Ascending aorta (tissue), 2 donors: Measurements from ENCODE around the gene GORASP2. TPM values are rescaled to one million over a fixed set of nuclear protein-coding genes. Genes with fewer than 3 reads are reported as not detected.
"Not testable (repeated sequence)": the region's sequence is repeated elsewhere in the genome, so short reads cannot be mapped to it uniquely, and the experiment has no call there.

Experiments
- DNase-seq, 2 donors: peaks; one replicate each; pipeline ENCODE4 v3.0.0-alpha.2; 2019; ENCODE audit warnings: low spot score in 2 of 2
- H3K27ac ChIP-seq, 2 donors: fragments of 200-600 bp; sonication (generic); one replicate each; pipeline ENCODE4 v1.5.1; 2016 to 2017; ENCODE audit warnings: mild to moderate bottlenecking in 1 of 2
- H3K27me3 ChIP-seq: fragments of 200-600 bp; sonication (generic); one replicate; pipeline ENCODE4 v1.5.1; 2017
- H3K36me3 ChIP-seq, 2 donors: fragments of 200-600 bp; sonication (generic); one replicate each; pipeline ENCODE4 v1.5.1; 2016
- H3K4me1 ChIP-seq, 2 donors: fragments of 200-600 bp; sonication (generic); one replicate each; pipeline ENCODE4 v1.5.1; 2016 to 2017; ENCODE audit warnings: mild to moderate bottlenecking in 1 of 2
- H3K4me3 ChIP-seq, 2 donors: fragments of 200-600 bp; sonication (generic); one replicate each; pipeline ENCODE4 v1.5.1; 2016 to 2017; ENCODE audit warnings: mild to moderate bottlenecking in 1 of 2
- H3K9me3 ChIP-seq, 2 donors: fragments of 200-600 bp; sonication (generic); one replicate each; pipeline ENCODE4 v1.5.1; 2016
- intact Hi-C: fragments of 100-400 bp; cut with DNase I; formaldehyde crosslinking; loops from one replicate; pipeline ENCODE4 v1.15.1; 2023
- total RNA-seq: library from RNA; depleted of rRNA; stranded (reverse); fragments of >200 nt; gene quantifications from one replicate; pipeline ENCODE4 v1.1.0, GENCODE V29; 2016
- TF ChIP-seq, protein P1 (sequence below), 3 experiments: fragments of 200-600 bp in 2 of 3; fragments of 450-650 bp in 1 of 3; sonication (generic) in 2 of 3; IDR thresholded peaks; one replicate each; pipeline ENCODE4 v1.5.1; 2016 to 2019; ENCODE audit warnings: antibody characterized with exemption in 3 of 3, mild to moderate bottlenecking in 1 of 3, moderate library complexity in 1 of 3

The GORASP2 gene
- total RNA-seq, 1 donor from 2014 or later = 21.5 TPM

DNA sequence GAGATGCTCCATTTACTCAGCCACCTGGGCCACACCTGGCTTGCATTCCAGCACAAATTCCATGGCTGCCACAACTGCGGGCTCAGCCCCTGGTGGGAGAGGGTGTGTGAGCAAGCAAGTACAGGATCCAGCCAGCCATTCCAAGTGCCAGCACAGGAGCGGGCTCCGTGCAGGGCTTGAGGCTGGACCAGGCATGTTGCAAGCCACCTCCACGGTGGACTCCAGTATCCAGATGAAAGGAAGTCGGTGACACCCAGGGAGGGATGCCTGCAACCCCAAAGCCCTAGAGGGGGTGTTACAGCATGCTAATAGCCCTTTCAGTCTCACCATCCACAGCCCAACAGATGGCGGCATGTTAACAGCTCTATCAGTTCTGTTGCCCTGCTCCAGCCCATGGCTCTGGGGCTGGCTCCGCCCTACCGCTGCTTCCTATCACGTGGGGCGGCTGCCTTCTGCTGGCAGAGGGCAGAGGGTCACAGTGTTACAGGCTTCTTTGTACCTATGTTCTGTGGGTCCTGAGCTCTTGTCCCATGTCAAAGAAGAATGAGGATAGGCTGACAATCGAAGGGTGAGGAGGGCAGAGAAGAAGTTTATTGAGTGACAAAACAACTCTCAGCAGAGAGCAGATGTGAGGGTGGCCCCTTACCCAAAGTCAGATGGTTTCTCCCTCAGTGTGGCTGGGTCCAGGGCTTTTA, 11.7 kb upstream of the GORASP2 start:
- no peak overlapping the region for H3K4me3 ChIP-seq
- H3K27ac ChIP-seq = no peak overlapping the region
- intact Hi-C loops = no loop called here
- H3K4me1 ChIP-seq = no peaks in the 10 kb centered on the region
- no peaks in the 10 kb centered on the region for H3K27me3 ChIP-seq
- H3K36me3 ChIP-seq = no peaks in the 10 kb centered on the region
- peaks cover 5 to 27% of the 10 kb centered on the region in 2 donors for H3K9me3 ChIP-seq
- TF ChIP-seq, protein P1, sequence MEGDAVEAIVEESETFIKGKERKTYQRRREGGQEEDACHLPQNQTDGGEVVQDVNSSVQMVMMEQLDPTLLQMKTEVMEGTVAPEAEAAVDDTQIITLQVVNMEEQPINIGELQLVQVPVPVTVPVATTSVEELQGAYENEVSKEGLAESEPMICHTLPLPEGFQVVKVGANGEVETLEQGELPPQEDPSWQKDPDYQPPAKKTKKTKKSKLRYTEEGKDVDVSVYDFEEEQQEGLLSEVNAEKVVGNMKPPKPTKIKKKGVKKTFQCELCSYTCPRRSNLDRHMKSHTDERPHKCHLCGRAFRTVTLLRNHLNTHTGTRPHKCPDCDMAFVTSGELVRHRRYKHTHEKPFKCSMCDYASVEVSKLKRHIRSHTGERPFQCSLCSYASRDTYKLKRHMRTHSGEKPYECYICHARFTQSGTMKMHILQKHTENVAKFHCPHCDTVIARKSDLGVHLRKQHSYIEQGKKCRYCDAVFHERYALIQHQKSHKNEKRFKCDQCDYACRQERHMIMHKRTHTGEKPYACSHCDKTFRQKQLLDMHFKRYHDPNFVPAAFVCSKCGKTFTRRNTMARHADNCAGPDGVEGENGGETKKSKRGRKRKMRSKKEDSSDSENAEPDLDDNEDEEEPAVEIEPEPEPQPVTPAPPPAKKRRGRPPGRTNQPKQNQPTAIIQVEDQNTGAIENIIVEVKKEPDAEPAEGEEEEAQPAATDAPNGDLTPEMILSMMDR (IDR thresholded peaks at IDR 0.05) = no peak
- no peak for DNase-seq

DNA sequence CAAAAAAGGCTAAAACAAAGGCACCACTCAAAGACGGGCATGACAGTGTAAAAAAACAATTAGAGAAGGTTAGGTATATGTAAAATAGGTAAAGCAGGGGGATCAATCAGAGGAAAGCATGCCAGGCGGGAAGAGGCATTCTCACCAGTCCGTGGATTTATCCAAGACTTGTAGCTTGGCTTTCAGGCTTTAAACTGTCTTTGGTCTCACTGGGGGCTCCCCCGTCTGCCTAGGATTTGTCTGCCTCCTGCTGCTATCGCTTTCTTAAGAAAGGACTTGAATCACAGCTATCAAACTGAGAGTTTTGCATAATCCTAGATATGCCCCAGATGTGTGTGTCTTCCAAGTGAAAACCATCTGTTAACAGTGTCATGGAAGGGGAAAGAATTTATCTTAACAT, 11.1 kb upstream of the GORASP2 start:
- no peaks in the 10 kb centered on the region for H3K36me3 ChIP-seq
- H3K4me3 ChIP-seq = no peak overlapping the region
- H3K27me3 ChIP-seq = no peaks in the 10 kb centered on the region
- intact Hi-C loops = no loop called here
- TF ChIP-seq, protein P1 (IDR thresholded peaks at IDR 0.05) = no peak
- H3K27ac ChIP-seq = no peak overlapping the region
- H3K9me3 ChIP-seq = peaks cover 0 to 21% of the 10 kb centered on the region in 2 donors
- no peaks in the 10 kb centered on the region for H3K4me1 ChIP-seq
- no peak for DNase-seq

DNA sequence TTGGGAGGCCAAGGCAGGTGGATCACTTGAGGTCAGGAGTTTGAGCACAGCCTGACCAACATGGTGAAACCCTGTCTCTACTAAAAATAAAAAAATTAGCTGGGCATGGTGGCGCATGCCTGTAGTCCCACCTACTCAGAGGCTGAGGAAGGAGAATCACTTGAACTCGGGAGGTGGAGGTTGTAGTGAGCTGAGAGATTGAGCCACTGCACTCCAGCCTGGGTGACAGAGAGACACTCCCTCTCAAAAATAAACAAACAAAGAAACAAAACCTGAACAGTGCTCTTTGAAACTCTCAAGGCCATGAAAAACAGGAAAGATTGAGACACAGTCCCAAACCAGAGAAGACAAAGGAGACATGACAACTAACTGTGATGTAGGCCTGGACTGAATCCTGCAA, 7.2 kb upstream of the GORASP2 start:
- intact Hi-C loops = loop anchor here (10.0 kb wide), 1 partner anchor 1173 kb away; no protein-coding TSS in a partner anchor
- not testable (repeated sequence) for H3K9me3 ChIP-seq, DNase-seq, H3K27ac ChIP-seq, H3K36me3 ChIP-seq, H3K4me1 ChIP-seq, H3K4me3 ChIP-seq, H3K27me3 ChIP-seq

DNA sequence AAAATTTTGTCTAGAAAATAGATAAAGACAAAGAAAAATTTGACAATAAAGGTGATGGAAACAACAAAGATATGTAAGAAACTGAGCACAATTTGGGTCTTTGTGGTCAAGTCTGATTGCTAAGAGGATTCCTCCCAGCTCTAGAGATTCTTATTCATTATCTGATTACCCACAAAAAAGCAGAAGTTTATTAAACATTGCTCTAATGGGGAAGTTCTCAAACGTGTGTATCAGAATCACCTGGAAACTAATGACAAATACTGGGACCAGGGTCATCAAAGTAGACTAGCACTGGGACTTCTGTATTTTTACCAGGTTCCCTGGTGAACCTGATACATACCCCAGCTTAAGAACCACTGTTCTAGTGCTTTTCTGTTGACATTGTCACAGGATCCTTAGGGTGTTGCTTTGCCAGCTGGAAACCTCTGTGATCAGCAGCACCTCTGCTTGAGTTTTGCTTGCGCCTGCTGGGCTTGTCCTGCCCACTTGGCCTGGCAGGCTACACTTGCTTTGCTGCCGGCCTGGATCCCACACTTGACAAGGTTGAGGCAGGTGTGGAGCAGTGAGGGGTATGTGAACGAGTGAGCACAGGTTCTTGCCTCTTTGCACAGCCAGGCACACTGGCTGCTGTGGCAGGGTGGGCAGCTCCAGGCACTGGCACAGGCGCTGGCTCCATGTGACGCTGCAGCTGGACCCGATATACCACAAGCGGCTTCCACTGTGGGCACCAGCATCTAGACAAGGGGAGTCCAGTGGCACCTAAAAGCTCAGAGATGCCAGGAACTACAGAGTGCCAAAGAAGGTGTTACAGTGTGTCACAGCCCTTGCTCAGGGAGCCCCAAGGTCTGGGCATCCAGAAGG, 6.2 kb upstream of the GORASP2 start:
- no peak for DNase-seq
- H3K36me3 ChIP-seq = no peaks in the 10 kb centered on the region
- TF ChIP-seq, protein P1 (IDR thresholded peaks at IDR 0.05) = no peak
- intact Hi-C loops = loop anchor here (10.0 kb wide), 1 partner anchor 1172 kb away; no protein-coding TSS in a partner anchor
- H3K27me3 ChIP-seq = no peaks in the 10 kb centered on the region
- no peak overlapping the region for H3K4me3 ChIP-seq
- H3K27ac ChIP-seq = no peak overlapping the region
- H3K4me1 ChIP-seq = no peaks in the 10 kb centered on the region
- H3K9me3 ChIP-seq = no peaks in the 10 kb centered on the region

DNA sequence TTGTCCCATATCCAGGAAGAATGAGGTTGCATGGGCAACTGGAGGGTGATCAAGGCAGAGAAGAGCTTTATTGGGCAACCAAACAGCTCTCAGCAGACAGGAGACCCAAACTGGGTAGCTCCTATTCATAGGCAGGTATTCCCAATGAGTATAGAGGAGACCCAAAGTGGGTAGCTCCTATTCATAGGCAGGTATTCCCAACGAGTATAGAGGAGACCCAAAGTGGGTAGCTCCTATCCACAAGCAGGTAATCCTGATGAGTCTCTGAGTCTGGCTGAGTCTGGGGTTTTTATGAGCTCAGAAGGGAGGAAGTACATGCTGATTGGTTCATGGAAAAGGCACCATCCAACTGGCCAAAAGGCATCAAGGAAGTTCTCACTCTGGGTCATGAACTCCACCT, 5.3 kb upstream of the GORASP2 start:
- peaks cover 0 to 4% of the 10 kb centered on the region in 2 donors for H3K4me1 ChIP-seq
- H3K27ac ChIP-seq = no peak overlapping the region
- no peaks in the 10 kb centered on the region for H3K9me3 ChIP-seq
- H3K36me3 ChIP-seq = no peaks in the 10 kb centered on the region
- no peak for DNase-seq
- intact Hi-C loops = loop anchor here (10.0 kb wide), 1 partner anchor 1171 kb away; no protein-coding TSS in a partner anchor
- TF ChIP-seq, protein P1 (IDR thresholded peaks at IDR 0.05) = no peak
- H3K27me3 ChIP-seq = no peaks in the 10 kb centered on the region
- H3K4me3 ChIP-seq = no peak overlapping the region

DNA sequence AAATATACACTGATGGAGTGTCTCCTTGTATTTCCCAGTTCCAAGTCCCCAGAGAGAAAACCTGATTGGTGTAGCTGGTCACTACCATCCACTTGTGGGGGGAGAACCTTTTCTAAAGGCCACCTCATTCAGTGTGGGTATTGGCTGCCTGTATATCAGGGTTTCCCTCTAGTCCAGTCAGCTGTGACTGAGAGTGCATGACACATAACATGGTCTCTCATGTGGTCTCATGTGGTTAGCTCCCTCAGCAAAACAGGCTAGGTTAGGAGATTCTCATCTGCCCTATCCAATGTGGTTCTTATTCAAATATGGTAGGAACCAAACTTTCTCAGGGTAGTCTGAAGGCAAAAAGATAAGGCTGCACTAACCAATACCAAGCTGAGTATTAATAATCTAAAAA, 4.1 kb upstream of the GORASP2 start:
- TF ChIP-seq, protein P1 (IDR thresholded peaks at IDR 0.05) = no peak
- H3K36me3 ChIP-seq = no peaks in the 10 kb centered on the region
- no peak for DNase-seq
- H3K27me3 ChIP-seq = no peaks in the 10 kb centered on the region
- intact Hi-C loops = loop anchor here (5.0 to 10.0 kb wide), 2 partner anchors 492 to 1170 kb away; no protein-coding TSS in a partner anchor
- no peak overlapping the region for H3K4me3 ChIP-seq
- no peak overlapping the region for H3K27ac ChIP-seq
- H3K4me1 ChIP-seq = peaks cover 0 to 4% of the 10 kb centered on the region in 2 donors
- no peaks in the 10 kb centered on the region for H3K9me3 ChIP-seq
